B cell (primary cell): ENCODE results near the gene CABLES2. TPM values are rescaled to one million over a fixed set of nuclear protein-coding genes. Genes with fewer than 3 reads are reported as not detected.

Experiments
- ATAC-seq: fragments of 200-7000 bp; cut with Tn5 transposase; one replicate; pipeline ENCODE4 v1.10.0; 2021; ENCODE audit warnings: low read depth, mild to moderate bottlenecking, moderate number of reproducible peaks, moderate library complexity
- CTCF ChIA-PET: fragments of 350-600 bp; sonication (Branson Sonifier 250); formaldehyde crosslinking; loops from one replicate; lab custom pipeline; 2021; ENCODE audit warnings: antibody characterized with exemption, inconsistent platforms; lab: Charles Lee
- POLR2A ChIA-PET: fragments of 350-600 bp; sonication (Branson Sonifier 250); formaldehyde crosslinking; loops from one replicate; lab custom pipeline; 2021; ENCODE audit warnings: antibody characterized with exemption; lab: Charles Lee
- DNase-seq: peaks from one replicate; pipeline ENCODE4 v3.0.0; 2013
- H2AFZ ChIP-seq: 2 replicates; pipeline ENCODE4 v1.6.1; 2012; ENCODE audit warnings: mild to moderate bottlenecking, low read depth, low read length; ENCODE audit not compliant: insufficient read depth, poor library complexity, severe bottlenecking
- H3K27ac ChIP-seq, 2 donors: 1 replicate in 1 of 2; 2 replicates in 1 of 2; pipeline ENCODE4 v1.5.1; 2012 to 2013; ENCODE audit warnings: low read length in 2 of 2, mild to moderate bottlenecking in 2 of 2, moderate library complexity in 1 of 2
- H3K27me3 ChIP-seq, 4 experiments: fragments of 200-600 bp in 1 of 4; sonication (generic) in 1 of 4; replicated peaks in 1 of 4; 1 replicate in 2 of 4; 2 replicates in 2 of 4; pipeline versions ENCODE4 v1.6.1 to v1.7.0; 2013 to 2016; ENCODE audit warnings: low read length in 3 of 4, mild to moderate bottlenecking in 2 of 4, mixed read lengths in 1 of 4, moderate library complexity in 1 of 4; ENCODE audit not compliant: insufficient read depth in 4 of 4, control insufficient read depth in 3 of 4; ENCODE audit errors: control extremely low read depth in 1 of 4
- H3K36me3 ChIP-seq, 2 experiments: replicated peaks in 1 of 2; 1 replicate in 1 of 2; 2 replicates in 1 of 2; pipeline versions ENCODE4 v1.6.1 to v1.7.1; 2013; ENCODE audit warnings: low read length in 1 of 2; ENCODE audit not compliant: insufficient read depth in 2 of 2, control insufficient read depth in 1 of 2; ENCODE audit errors: control extremely low read depth in 1 of 2, extremely low read depth in 1 of 2
- H3K4me1 ChIP-seq, 2 donors: fragments of 200-600 bp in 1 of 2; sonication (generic) in 1 of 2; 1 replicate in 1 of 2; 2 replicates in 1 of 2; pipeline versions ENCODE4 v1.5.1 to v1.6.1; 2013 to 2017; ENCODE audit warnings: low read length in 2 of 2; ENCODE audit not compliant: control insufficient read depth in 2 of 2, insufficient read depth in 2 of 2
- H3K4me2 ChIP-seq: replicated peaks from 2 replicates; pipeline ENCODE3; 2012; ENCODE audit warnings: mild to moderate bottlenecking, low read depth, low read length; ENCODE audit not compliant: poor library complexity, severe bottlenecking
- H3K4me3 ChIP-seq, 5 experiments: fragments of 200-600 bp in 1 of 5; sonication (generic) in 1 of 5; 1 replicate in 3 of 5; 2 replicates in 2 of 5; pipeline versions ENCODE4 v1.5.1 to v1.7.0; 2011 to 2016; ENCODE audit warnings: low read length in 4 of 5, mild to moderate bottlenecking in 4 of 5, low read depth in 2 of 5, control low read depth in 1 of 5, moderate library complexity in 1 of 5; ENCODE audit not compliant: insufficient read depth in 1 of 5; ENCODE audit errors: control extremely low read depth in 1 of 5, extremely low read depth in 1 of 5
- H3K79me2 ChIP-seq: fragments of 200-600 bp; sonication (generic); one replicate; pipeline ENCODE4 v1.6.0; 2016; ENCODE audit warnings: low read length; ENCODE audit not compliant: control insufficient read depth, insufficient read depth
- H3K9ac ChIP-seq: fragments of 200-600 bp; sonication (generic); 2 replicates; pipeline ENCODE4 v1.6.1; 2017; ENCODE audit warnings: mild to moderate bottlenecking, low read length, moderate library complexity
- H3K9me3 ChIP-seq, 3 donors: one replicate each; pipeline versions ENCODE4 v1.6.1 to v1.7.1; 2013; ENCODE audit warnings: low read length in 2 of 3; ENCODE audit not compliant: control insufficient read depth in 2 of 3, insufficient read depth in 1 of 3; ENCODE audit errors: control extremely low read depth in 1 of 3
- H4K20me1 ChIP-seq: 2 replicates; pipeline ENCODE4 v1.6.0; 2012; ENCODE audit warnings: mild to moderate bottlenecking, low read length; ENCODE audit not compliant: insufficient read depth, control insufficient read depth, poor library complexity, severe bottlenecking
- H3K27ac Mint-ChIP-seq: one replicate; pipeline ENCODE4 v1.8.0; 2021; ENCODE audit warnings: mixed read lengths
- H3K27me3 Mint-ChIP-seq: one replicate; pipeline ENCODE4 v1.8.0; 2021; ENCODE audit warnings: mixed read lengths
- H3K4me1 Mint-ChIP-seq: one replicate; pipeline ENCODE4 v1.8.0; 2021; ENCODE audit warnings: mixed read lengths
- H3K4me3 Mint-ChIP-seq: one replicate; pipeline ENCODE4 v1.8.0; 2021; ENCODE audit warnings: mixed read lengths
- H3K9me3 Mint-ChIP-seq: one replicate; pipeline ENCODE4 v1.8.0; 2022; ENCODE audit warnings: mixed read lengths; ENCODE audit not compliant: insufficient read depth
- EZH2 ChIP-seq: IDR thresholded peaks from 2 replicates; pipeline ENCODE4 v1.6.1; 2012; ENCODE audit warnings: borderline replicate concordance, low read depth, mild to moderate bottlenecking, moderate library complexity, low read length; ENCODE audit not compliant: insufficient read depth, poor library complexity, severe bottlenecking
- WGBS: methylation state at CpG from one replicate; pipeline ENCODE4 v1.1.5; 2013; ENCODE audit warnings: missing lambda C conversion rate; ENCODE audit not compliant: insufficient coverage; 5-methylcytosine and 5-hydroxymethylcytosine counted together
- intact Hi-C: fragments of 100-400 bp; cut with micrococcal nuclease; formaldehyde crosslinking; loops from one replicate; pipeline ENCODE4 v1.10.0; 2022
- polyA plus RNA-seq: library from polyadenylated mRNA; depleted of rRNA; stranded (reverse); fragments of >200 nt; gene quantifications from 2 replicates; pipeline ENCODE4 v1.2.3, GENCODE V29; 2012
- total RNA-seq, 2 donors: library from RNA; stranded (reverse); fragments of 120-200 nt in 1 of 2; gene quantifications; 1 replicate in 1 of 2; 2 replicates in 1 of 2; pipeline versions ENCODE4 v1.2.3 to v1.2.4, GENCODE V29; 2013 to 2022
- TF ChIP-seq, protein P1 (sequence below): fragments of 200-600 bp; IDR thresholded peaks from one replicate; pipeline ENCODE4 v1.8.0; 2022; ENCODE audit warnings: antibody characterized with exemption, mild to moderate bottlenecking

CABLES2 gene
- total and polyA plus RNA-seq, 2 donors (not counting 1 experiment from before 2014, with no cell fraction given) = 4.8 to 8.2 TPM

GRCh38 chr20:62367136-62367632 is 39.9 kb downstream of the CABLES2 start, which contains the start of gene LAMA5:
Gene LAMA5 (minus strand): TSS chr20:62367312. CDS start chr20:62367245, 67 bp downstream.
- POLR2A ChIA-PET = interaction anchor here (4.2 kb wide), 1 partner anchor 28 kb away, joined by 43 read pairs; no protein-coding TSS in a partner anchor
- peaks cover 22% of the 10 kb centered on the region for H3K4me1 Mint-ChIP-seq
- H2AFZ ChIP-seq = peak within 1 kb of the TSS; percentile 70
- peak within 1 kb of the TSS in 4 of 5 experiments; percentile 50 to 70 (median 61) for H3K4me3 ChIP-seq
- H3K27ac ChIP-seq = no peak within 1 kb of the TSS
- peaks cover 6% of the 10 kb centered on the region for H3K27me3 Mint-ChIP-seq
- H3K27ac Mint-ChIP-seq = peak within 1 kb of the TSS; percentile 15
- ATAC-seq (peak; percentile 70), DNase-seq (peak; percentile 62)
- H3K9ac ChIP-seq = peak within 1 kb of the TSS; percentile 71
- no peak for TF ChIP-seq EZH2
- TF ChIP-seq, protein P1, sequence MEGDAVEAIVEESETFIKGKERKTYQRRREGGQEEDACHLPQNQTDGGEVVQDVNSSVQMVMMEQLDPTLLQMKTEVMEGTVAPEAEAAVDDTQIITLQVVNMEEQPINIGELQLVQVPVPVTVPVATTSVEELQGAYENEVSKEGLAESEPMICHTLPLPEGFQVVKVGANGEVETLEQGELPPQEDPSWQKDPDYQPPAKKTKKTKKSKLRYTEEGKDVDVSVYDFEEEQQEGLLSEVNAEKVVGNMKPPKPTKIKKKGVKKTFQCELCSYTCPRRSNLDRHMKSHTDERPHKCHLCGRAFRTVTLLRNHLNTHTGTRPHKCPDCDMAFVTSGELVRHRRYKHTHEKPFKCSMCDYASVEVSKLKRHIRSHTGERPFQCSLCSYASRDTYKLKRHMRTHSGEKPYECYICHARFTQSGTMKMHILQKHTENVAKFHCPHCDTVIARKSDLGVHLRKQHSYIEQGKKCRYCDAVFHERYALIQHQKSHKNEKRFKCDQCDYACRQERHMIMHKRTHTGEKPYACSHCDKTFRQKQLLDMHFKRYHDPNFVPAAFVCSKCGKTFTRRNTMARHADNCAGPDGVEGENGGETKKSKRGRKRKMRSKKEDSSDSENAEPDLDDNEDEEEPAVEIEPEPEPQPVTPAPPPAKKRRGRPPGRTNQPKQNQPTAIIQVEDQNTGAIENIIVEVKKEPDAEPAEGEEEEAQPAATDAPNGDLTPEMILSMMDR = no peak
- no peaks in the 10 kb centered on the region for H3K36me3 ChIP-seq
- peaks cover 6% of the 10 kb centered on the region for H4K20me1 ChIP-seq
- peak within 1 kb of the TSS; percentile 93 for H3K4me2 ChIP-seq
- H3K9me3 Mint-ChIP-seq = no peaks in the 10 kb centered on the region
- peaks cover 25 to 31% of the 10 kb centered on the region in 2 donors for H3K4me1 ChIP-seq
- CTCF ChIA-PET = interaction anchor here (0.9 to 4.2 kb wide), 8 partner anchors 10 to 133 kb away, joined by 3 to 27 read pairs (median 3); partner anchors contain the start of gene RPS21
- WGBS = under 1% methylated on average over 51 of the region's 70 CpGs
- H3K79me2 ChIP-seq = no peaks in the 10 kb centered on the region
- peak within 1 kb of the TSS; percentile 80 for H3K4me3 Mint-ChIP-seq
- intact Hi-C loops = loop anchor here (2.0 kb wide), 1 partner anchor 28 kb away; no protein-coding TSS in a partner anchor
- H3K27me3 ChIP-seq = peaks cover 0 to 42% (median 12%) of the 10 kb centered on the region in 4 experiments
- H3K9me3 ChIP-seq = peaks cover 0 to 4% (median 0%) of the 10 kb centered on the region in 3 donors
